ENCODE measurements around the gene SMURF1.

SMURF1 gene

GRCh38 chr7:99030457-99030856 lies 113.5 kb downstream of the SMURF1 start:
- TF ChIP-seq CTCF (IDR thresholded peaks at IDR 0.05) = no peak
- Histone ChIP-seq H3K4me3 (no peak overlapping the region), H3K27ac (peak overlapping the region; percentile 55 to 95)
- peak; percentile 68 for DNase-seq (ENCODE audit: low spot score)

- no peak overlapping the region for H3K4me3 ChIP-seq
- H3K27ac ChIP-seq = peak overlapping the region; percentile 55 to 95
- no peak for TF ChIP-seq CTCF (IDR thresholded peaks at IDR 0.05)
- DNase-seq (ENCODE audit: low spot score) = no peak
Observed at GRCh38 chr7:99029466-99030435, 114.2 kb downstream of the SMURF1 start.

GRCh38 chr7:99028261-99028973 lies 115.5 kb downstream of the SMURF1 start:
- DNase-seq (ENCODE audit: low spot score) = no peak
- no peak for TF ChIP-seq CTCF (IDR thresholded peaks at IDR 0.05)
- Histone ChIP-seq H3K4me3 (no peak overlapping the region), H3K27ac (peak overlapping the region in 1 of 2 donors; percentile 95)

- H3K4me3 ChIP-seq = no peak overlapping the region
- no peak for TF ChIP-seq CTCF (IDR thresholded peaks at IDR 0.05)
- DNase-seq (ENCODE audit: low spot score) = peak; percentile 69
- H3K27ac ChIP-seq = peak overlapping the region in 1 of 2 donors; percentile 95
Observed at GRCh38 chr7:99027841-99028240, 116.1 kb downstream of the SMURF1 start.

GRCh38 chr7:99027241-99027640 lies 116.7 kb downstream of the SMURF1 start:
- H3K4me3 ChIP-seq = no peak overlapping the region
- DNase-seq (ENCODE audit: low spot score) = peak; percentile 24
- TF ChIP-seq CTCF (IDR thresholded peaks at IDR 0.05) = no peak
- no peak overlapping the region for H3K27ac ChIP-seq

GRCh38 chr7:99024066-99024465 lies 119.8 kb downstream of the SMURF1 start:
- no peak overlapping the region for H3K4me3 ChIP-seq
- no peak for DNase-seq (ENCODE audit: low spot score)
- H3K27ac ChIP-seq = peak overlapping the region in 1 of 2 donors; percentile 34
- TF ChIP-seq CTCF (IDR thresholded peaks at IDR 0.05) = no peak
